GM19035 (cell line): ENCODE measurements around the gene KMT2E.
"Not testable (repeated sequence)": the region's sequence is repeated elsewhere in the genome, so short reads cannot be mapped to it uniquely, and the experiment has no call there.

Experiments used
- ATAC-seq: cut with Tn5 transposase; IDR thresholded peaks from one replicate; pipeline ENCODE4 v1.9.1; 2021; ENCODE audit not compliant: unreplicated experiment

The KMT2E gene

GRCh38 chr7:105021967-105022366 is 8.0 kb downstream of the KMT2E start:
- ATAC-seq = no peak

- ATAC-seq = no peak
Observed at GRCh38 chr7:105022458-105022857, 8.5 kb downstream of the KMT2E start.

- ATAC-seq = no peak
Observed at GRCh38 chr7:105024734-105025133, 10.7 kb downstream of the KMT2E start.

- no peak for ATAC-seq
Observed at GRCh38 chr7:105026750-105027149, 12.7 kb downstream of the KMT2E start.

GRCh38 chr7:105027176-105027853 is 13.3 kb downstream of the KMT2E start:
- ATAC-seq = no peak

GRCh38 chr7:105028004-105028403 is 14.0 kb downstream of the KMT2E start:
- ATAC-seq = peak; percentile 56

GRCh38 chr7:105028941-105029340 is 14.9 kb downstream of the KMT2E start:
- ATAC-seq = not testable (repeated sequence)

- ATAC-seq = no peak
Observed at GRCh38 chr7:105030447-105030846, 16.4 kb downstream of the KMT2E start.

GRCh38 chr7:105032553-105033214 is 18.7 kb downstream of the KMT2E start:
- no peak for ATAC-seq

GRCh38 chr7:105035349-105035748 is 21.3 kb downstream of the KMT2E start:
- ATAC-seq = no peak

GRCh38 chr7:105036217-105037168 is 22.5 kb downstream of the KMT2E start:
- ATAC-seq = no peak

- ATAC-seq = no peak
Observed at GRCh38 chr7:105037319-105037718, 23.3 kb downstream of the KMT2E start.

- no peak for ATAC-seq
Observed at GRCh38 chr7:105044449-105045070, 30.6 kb downstream of the KMT2E start.

- ATAC-seq = no peak
Observed at GRCh38 chr7:105046414-105046813, 32.4 kb downstream of the KMT2E start.

GRCh38 chr7:105047932-105048331 is 33.9 kb downstream of the KMT2E start:
- no peak for ATAC-seq

GRCh38 chr7:105050493-105050892 is 36.5 kb downstream of the KMT2E start:
- no peak for ATAC-seq

GRCh38 chr7:105050899-105051298 is 36.9 kb downstream of the KMT2E start:
- ATAC-seq = not testable (repeated sequence)

- no peak for ATAC-seq
Observed at GRCh38 chr7:105055084-105055483, 41.1 kb downstream of the KMT2E start.

GRCh38 chr7:105055621-105056020 is 41.6 kb downstream of the KMT2E start:
- no peak for ATAC-seq

- no peak for ATAC-seq
Observed at GRCh38 chr7:105057472-105057871, 43.5 kb downstream of the KMT2E start.

GRCh38 chr7:105060437-105060836 is 46.4 kb downstream of the KMT2E start:
- no peak for ATAC-seq
